K562 (cell line): ENCODE results near the gene SKOR1. TPM values are rescaled to one million over a fixed set of nuclear protein-coding genes. Genes with fewer than 3 reads are reported as not detected.

Experiments
- ATAC-seq: fragments of 200-7000 bp; cut with Tn5 transposase; 3 replicates; pipeline ENCODE4 v1.9.1; 2020; ENCODE audit warnings: moderate library complexity
- BruUV-seq: library from RNA; stranded (reverse); fragments of 400-500 nt; replicated peaks from 2 replicates; lab custom pipeline; 2021; lab: Mats Ljungman, UMichigan
- CTCF ChIA-PET: fragments of 300-600 bp; formaldehyde crosslinking; extraction: SDS; loops from one replicate; lab custom pipeline; 2021; ENCODE audit warnings: low intra/inter-chr PET ratio; lab: Yijun Ruan, JAX
- POLR2A ChIA-PET: fragments of 300-600, 350-650 bp; sonication (Branson Sonifier 250); formaldehyde crosslinking; extraction: SDS; loops from one replicate; lab custom pipeline; 2021; ENCODE audit warnings: antibody characterized with exemption, inconsistent platforms; lab: Yijun Ruan, JAX
- DNase-seq, 4 experiments: peaks; one replicate each; pipeline versions ENCODE4 v3.0.0 to v3.0.0-alpha.2; 2011 to 2018; ENCODE audit warnings: low spot score in 3 of 4, mixed read lengths in 3 of 4; ENCODE audit errors: extremely low read depth in 1 of 4
- FAIRE-seq: peaks from 2 replicates; lab custom pipeline; 2011; peaks lifted over from hg19 to GRCh38; lab: Jason Lieb, UNC
- H2AFZ ChIP-seq: 2 replicates; pipeline ENCODE4 v1.6.0; 2011; ENCODE audit warnings: low read depth, low read length, control low read depth, inconsistent platforms
- H3K27ac ChIP-seq: fragments of 200-600 bp; 3 replicates; pipeline ENCODE4 v1.8.0; 2011; ENCODE audit warnings: low read depth, mild to moderate bottlenecking, control low read depth, inconsistent platforms, low read length, moderate library complexity, mixed read lengths; ENCODE audit errors: extremely low read depth
- H3K27me3 ChIP-seq, 2 experiments: fragments of 300-600 bp in 1 of 2; 2 replicates in 1 of 2; 3 replicates in 1 of 2; pipeline versions ENCODE4 v1.6.0 to v1.8.0; 2011; ENCODE audit warnings: inconsistent platforms in 2 of 2, low read length in 2 of 2, mild to moderate bottlenecking in 1 of 2, mixed read lengths in 1 of 2, moderate library complexity in 1 of 2; ENCODE audit not compliant: control insufficient read depth in 2 of 2, insufficient read depth in 2 of 2
- H3K36me3 ChIP-seq: fragments of 300-600 bp; 3 replicates; pipeline ENCODE4 v1.8.0; 2011; ENCODE audit warnings: mild to moderate bottlenecking, low read length, inconsistent platforms; ENCODE audit not compliant: control insufficient read depth, insufficient read depth
- H3K4me1 ChIP-seq, 2 experiments: fragments of 200-600 bp in 1 of 2; replicated peaks in 1 of 2; 2 replicates in 1 of 2; 3 replicates in 1 of 2; pipeline versions ENCODE4 v1.5.1 to v1.8.0; 2011; ENCODE audit warnings: inconsistent platforms in 2 of 2, low read length in 2 of 2, mild to moderate bottlenecking in 1 of 2, mixed read lengths in 1 of 2, moderate library complexity in 1 of 2; ENCODE audit not compliant: control insufficient read depth in 2 of 2, insufficient read depth in 2 of 2
- H3K4me2 ChIP-seq: 2 replicates; pipeline ENCODE4 v1.6.1; 2011; ENCODE audit warnings: low read length, control low read depth, inconsistent platforms, mixed read lengths; ENCODE audit not compliant: insufficient read depth
- H3K4me3 ChIP-seq: fragments of 200-600 bp; sonication (generic), shearing (Covaris generic); 2 replicates; pipeline ENCODE4 v1.5.1; 2016; ENCODE audit warnings: control low read depth, inconsistent platforms
- H3K79me2 ChIP-seq: fragments of 200-600 bp; 3 replicates; pipeline ENCODE4 v1.8.0; 2011; ENCODE audit warnings: low read length, inconsistent platforms; ENCODE audit not compliant: control insufficient read depth, insufficient read depth
- H3K9ac ChIP-seq, 2 experiments: 2 replicates each; pipeline versions ENCODE4 v1.6.0 to v1.6.1; 2011; ENCODE audit warnings: low read depth in 2 of 2, low read length in 2 of 2, control low read depth in 1 of 2, inconsistent platforms in 1 of 2, mild to moderate bottlenecking in 1 of 2, mixed read lengths in 1 of 2; ENCODE audit not compliant: insufficient read depth in 1 of 2
- H3K9me1 ChIP-seq: one replicate; pipeline ENCODE4 v1.6.0; 2011; ENCODE audit warnings: inconsistent platforms, mild to moderate bottlenecking, low read length, moderate library complexity; ENCODE audit not compliant: control insufficient read depth, insufficient read depth
- H3K9me3 ChIP-seq: replicated peaks from 2 replicates; pipeline ENCODE4 v1.5.1; 2011; ENCODE audit warnings: low read depth, low read length, inconsistent platforms; ENCODE audit not compliant: control insufficient read depth, insufficient read depth
- H4K20me1 ChIP-seq: replicated peaks from 2 replicates; pipeline ENCODE4 v1.6.1; 2011; ENCODE audit warnings: low read length, inconsistent platforms, mixed read lengths; ENCODE audit not compliant: control insufficient read depth, insufficient read depth
- ETV1 ChIP-seq: fragments of 450-650 bp; conservative IDR thresholded peaks from 2 replicates; pipeline ENCODE4 v1.6.1; 2016; ENCODE audit warnings: missing genetic modification characterization, control low read depth, low read depth, missing compliant biosample characterization
- FOS ChIP-seq: IDR thresholded peaks from 3 replicates; pipeline ENCODE4 v1.6.1; 2011; ENCODE audit not compliant: insufficient read length; ENCODE audit errors: extremely low read depth
- FOXJ2 ChIP-seq: fragments of 200-800 bp; sonication (Bioruptor generic); IDR thresholded peaks from 2 replicates; pipeline ENCODE4 v1.6.1; 2016; ENCODE audit warnings: missing genetic modification characterization, missing compliant biosample characterization
- MBD2 ChIP-seq: sonication (generic); IDR thresholded peaks from 2 replicates; pipeline ENCODE4 v1.6.1; 2016; ENCODE audit warnings: low read depth, borderline replicate concordance
- NFIX ChIP-seq: fragments of 250-450 bp; sonication (Bioruptor Pico); IDR thresholded peaks from 2 replicates; pipeline ENCODE4 v1.4.0; 2020; ENCODE audit warnings: low read depth, mild to moderate bottlenecking, moderate library complexity
- RCOR1 ChIP-seq, 2 experiments: IDR thresholded peaks; 2 replicates each; pipeline ENCODE4 v1.6.1; 2012; ENCODE audit warnings: low read depth in 2 of 2, low read length in 2 of 2, borderline replicate concordance in 1 of 2, improper control_type of control experiment in 1 of 2
- RNF2 ChIP-seq: sonication (generic); IDR thresholded peaks from 2 replicates; pipeline ENCODE4 v1.6.1; 2016
- TCF3 ChIP-seq: sonication (generic); formaldehyde crosslinking; IDR thresholded peaks from 2 replicates; pipeline ENCODE4 v1.4.0; 2020; ENCODE audit warnings: mild to moderate bottlenecking, missing genetic modification reagents
- THRB ChIP-seq: fragments of 450-650 bp; formaldehyde crosslinking; conservative IDR thresholded peaks from 2 replicates; pipeline ENCODE4 v1.4.0; 2022; ENCODE audit warnings: mild to moderate bottlenecking, missing genetic modification characterization
- TSC22D4 ChIP-seq: fragments of 450-650 bp; IDR thresholded peaks from 2 replicates; pipeline ENCODE4 v1.6.1; 2016; ENCODE audit warnings: missing genetic modification characterization, missing biosample characterization, control low read depth
- ZNF551 ChIP-seq: fragments of 250-450 bp; sonication (Bioruptor Pico); IDR thresholded peaks from 2 replicates; pipeline ENCODE4 v1.5.0; 2021; ENCODE audit warnings: mild to moderate bottlenecking, moderate library complexity
- WGBS: fragments of 100-300 bp; shearing (Covaris generic); methylation state at CpG from one replicate; pipeline ENCODE4 v1.1.6; 2016; ENCODE audit warnings: low coverage, mixed read lengths; ENCODE audit not compliant: insufficient coverage; ENCODE audit errors: missing lambda C conversion rate; 5-methylcytosine and 5-hydroxymethylcytosine counted together
- in situ Hi-C: fragments of 300-500 bp; cut with MboI; formaldehyde crosslinking; loops from 4 replicates; pipeline ENCODE4 v1.15.0; 2018; ENCODE audit warnings: inconsistent platforms, mixed read lengths
- intact Hi-C: fragments of 100-400 bp; cut with micrococcal nuclease; formaldehyde crosslinking; loops from 2 replicates; pipeline ENCODE4 v1.14.2; 2022
- polyA plus RNA-seq, 8 experiments: library from polyadenylated mRNA; depleted of rRNA in 4 of 8; stranded (reverse) in 5 of 8; unstranded in 3 of 8; fragments of >200 nt; fragmentation: Nextera tagmentation in 2 of 8; fragmentation: Illumina TruSeq in 1 of 8; extraction: Ambion mirVana in 2 of 8; extraction: Trizol in 1 of 8; gene quantifications; 2 replicates each; pipeline versions ENCODE4 v1.2.1 to v1.2.3, GENCODE V29; 2011 to 2014; ENCODE audit warnings: inconsistent platforms in 1 of 8, missing spikeins in 1 of 8
- total RNA-seq, 7 experiments: library from RNA; depleted of rRNA in 6 of 7; stranded (reverse); fragments of >200 nt in 6 of 7; fragmentation: Illumina TruSeq in 2 of 7; extraction: Trizol in 2 of 7; gene quantifications; 2 replicates each; pipeline versions ENCODE4 v1.2.1 to v1.2.3, GENCODE V29; 2011 to 2021; ENCODE audit warnings: low replicate concordance in 1 of 7
- TF ChIP-seq, protein P1 (sequence below): fragments of 250-450 bp; sonication (Bioruptor Pico); IDR thresholded peaks from 2 replicates; pipeline ENCODE4 v1.4.0; 2020
- TF ChIP-seq, protein P2 (sequence below): sonication (generic); IDR thresholded peaks from 2 replicates; pipeline ENCODE4 v1.6.1; 2016
- TF ChIP-seq, protein P3 (sequence below): conservative IDR thresholded peaks from 2 replicates; pipeline ENCODE4 v1.6.1; 2011; ENCODE audit warnings: low read depth, mild to moderate bottlenecking, low read length; ENCODE audit not compliant: control insufficient read depth

The SKOR1 gene
- total and polyA plus RNA-seq, 9 of the 15 experiments (the other 6 are each of a cell fraction or from before 2014, with no cell fraction given) = 0.04 to 0.41 (median 0.09) TPM; not detected in 3

GRCh38 chr15:67863442-67863987 lies 38.2 kb downstream of the SKOR1 start:
- BruUV-seq = no TSS peak
- WGBS = 6% methylated on average over 34 of the region's 41 CpGs
- peak; percentile 84 to 88 (median 84) for DNase-seq
- Histone ChIP-seq H4K20me1 (no peaks in the 10 kb centered on the region), H3K27me3 (no peaks in the 10 kb centered on the region), H3K36me3 (no peaks in the 10 kb centered on the region), H3K27ac (peak overlapping the region; percentile 52; the same call in 1 of the 3 replicates), H2AFZ (peak overlapping the region; percentile 98), H3K79me2 (no peaks in the 10 kb centered on the region), H3K4me1 (peaks cover 7 to 12% of the 10 kb centered on the region in 2 experiments; a peak in 4 of 5 replicates), H3K9ac (peak overlapping the region; percentile 68 to 89; a peak in 3 of 4 replicates), H3K9me3 (no peaks in the 10 kb centered on the region), H3K9me1 (no peaks in the 10 kb centered on the region), H3K4me2 (peak overlapping the region; percentile 72), H3K4me3 (peak overlapping the region; percentile 40)
- ATAC-seq = peak; percentile 99
- POLR2A ChIA-PET = interaction anchor here (0.6 to 1.2 kb wide), 6 partner anchors 19 to 640 kb away, joined by 3 to 4 read pairs (median 3); no protein-coding TSS in a partner anchor
- in situ Hi-C loops (loop anchor here (5.0 kb wide), 1 partner anchor 299 kb away; no protein-coding TSS in a partner anchor), intact Hi-C loops (loop anchor here (1.0 to 5.0 kb wide), 4 partner anchors 74 to 349 kb away; no protein-coding TSS in a partner anchor)
- FAIRE-seq = peak; percentile 26
- CTCF ChIA-PET = interaction anchor here (0.6 to 2.3 kb wide), 11 partner anchors 13 to 957 kb away, joined by 3 to 13 read pairs (median 4); no protein-coding TSS in a partner anchor
- TF ChIP-seq FOS (no peak), RNF2 (no peak), MBD2 (no peak), RCOR1 (IDR thresholded peaks at IDR 0.05; ENCODE audit: borderline replicate concordance in 1 of 2, low read depth in 2 of 2, low read length in 2 of 2) (no peak), FOXJ2 (tag) (no peak), THRB (CRISPR knock-in tag) (no peak), ETV1 (tag) (no peak), ZNF551 (CRISPR knock-in tag) (no peak), TCF3 (CRISPR knock-in tag) (0 out of 2 replicates have a peak, but pooled peaks have one; percentile 11), TSC22D4 (tag) (no peak), NFIX (no peak)
- TF ChIP-seq, protein P1, sequence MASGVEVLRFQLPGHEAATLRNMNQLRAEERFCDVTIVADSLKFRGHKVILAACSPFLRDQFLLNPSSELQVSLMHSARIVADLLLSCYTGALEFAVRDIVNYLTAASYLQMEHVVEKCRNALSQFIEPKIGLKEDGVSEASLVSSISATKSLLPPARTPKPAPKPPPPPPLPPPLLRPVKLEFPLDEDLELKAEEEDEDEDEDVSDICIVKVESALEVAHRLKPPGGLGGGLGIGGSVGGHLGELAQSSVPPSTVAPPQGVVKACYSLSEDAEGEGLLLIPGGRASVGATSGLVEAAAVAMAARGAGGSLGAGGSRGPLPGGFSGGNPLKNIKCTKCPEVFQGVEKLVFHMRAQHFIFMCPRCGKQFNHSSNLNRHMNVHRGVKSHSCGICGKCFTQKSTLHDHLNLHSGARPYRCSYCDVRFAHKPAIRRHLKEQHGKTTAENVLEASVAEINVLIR (CRISPR knock-in tag) = no peak
- TF ChIP-seq, protein P2, sequence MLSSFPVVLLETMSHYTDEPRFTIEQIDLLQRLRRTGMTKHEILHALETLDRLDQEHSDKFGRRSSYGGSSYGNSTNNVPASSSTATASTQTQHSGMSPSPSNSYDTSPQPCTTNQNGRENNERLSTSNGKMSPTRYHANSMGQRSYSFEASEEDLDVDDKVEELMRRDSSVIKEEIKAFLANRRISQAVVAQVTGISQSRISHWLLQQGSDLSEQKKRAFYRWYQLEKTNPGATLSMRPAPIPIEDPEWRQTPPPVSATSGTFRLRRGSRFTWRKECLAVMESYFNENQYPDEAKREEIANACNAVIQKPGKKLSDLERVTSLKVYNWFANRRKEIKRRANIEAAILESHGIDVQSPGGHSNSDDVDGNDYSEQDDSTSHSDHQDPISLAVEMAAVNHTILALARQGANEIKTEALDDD = no peak
- TF ChIP-seq, protein P3, sequence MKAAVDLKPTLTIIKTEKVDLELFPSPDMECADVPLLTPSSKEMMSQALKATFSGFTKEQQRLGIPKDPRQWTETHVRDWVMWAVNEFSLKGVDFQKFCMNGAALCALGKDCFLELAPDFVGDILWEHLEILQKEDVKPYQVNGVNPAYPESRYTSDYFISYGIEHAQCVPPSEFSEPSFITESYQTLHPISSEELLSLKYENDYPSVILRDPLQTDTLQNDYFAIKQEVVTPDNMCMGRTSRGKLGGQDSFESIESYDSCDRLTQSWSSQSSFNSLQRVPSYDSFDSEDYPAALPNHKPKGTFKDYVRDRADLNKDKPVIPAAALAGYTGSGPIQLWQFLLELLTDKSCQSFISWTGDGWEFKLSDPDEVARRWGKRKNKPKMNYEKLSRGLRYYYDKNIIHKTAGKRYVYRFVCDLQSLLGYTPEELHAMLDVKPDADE = no peak
